GM12872 (cell line): ENCODE data around the gene TPGS2.

Source experiments
- CTCF ChIP-seq: IDR thresholded peaks from 3 replicates; pipeline ENCODE4 v1.5.1; 2011; ENCODE audit warnings: low read depth, mild to moderate bottlenecking, low read length, moderate library complexity; ENCODE audit not compliant: insufficient read depth

Gene TPGS2

GRCh38 chr18:36775396-36775795, 53.4 kb downstream of the TPGS2 start:
- TF ChIP-seq CTCF: no peak

- TF ChIP-seq CTCF: no peak
These were observed 56.5 kb downstream of the TPGS2 start for GRCh38 chr18:36772241-36772723.

GRCh38 chr18:36771245-36771644, 57.6 kb downstream of the TPGS2 start:
- no peak for TF ChIP-seq CTCF

- no peak for TF ChIP-seq CTCF
These were observed 58.4 kb downstream of the TPGS2 start for GRCh38 chr18:36770315-36770946.

- peak; percentile 60 for TF ChIP-seq CTCF
These were observed 59.0 kb downstream of the TPGS2 start for GRCh38 chr18:36769611-36770314.

- no peak for TF ChIP-seq CTCF
These were observed 59.6 kb downstream of the TPGS2 start for GRCh38 chr18:36769172-36769571.

- TF ChIP-seq CTCF: no peak
These were observed 62.0 kb downstream of the TPGS2 start for GRCh38 chr18:36766836-36767235.
